Common myeloid progenitor, CD34-positive (primary cell): ENCODE measurements around the gene NENF.
A peak's percentile ranks its signal among the peaks of the same experiment; 100 is the strongest.

Experiments
- CTCF ChIA-PET: fragments of 350-600 bp; sonication (Branson Sonifier 250); formaldehyde crosslinking; loops from one replicate; lab custom pipeline; 2021; ENCODE audit warnings: antibody characterized with exemption; lab: Charles Lee
- POLR2A ChIA-PET: fragments of 350-600 bp; sonication (Branson Sonifier 250); formaldehyde crosslinking; loops from one replicate; lab custom pipeline; 2021; ENCODE audit warnings: antibody characterized with exemption; lab: Charles Lee
- DNase-seq, 3 donors: peaks; one replicate each; pipeline versions ENCODE4 v3.0.0 to v3.0.0-alpha.2; 2013
- H3K27ac ChIP-seq, 2 experiments: 1 replicate in 1 of 2; 2 replicates in 1 of 2; pipeline ENCODE4 v1.7.0; 2013; ENCODE audit warnings: inconsistent platforms in 2 of 2, low read length in 2 of 2, mild to moderate bottlenecking in 2 of 2, low read depth in 1 of 2, moderate library complexity in 1 of 2; ENCODE audit not compliant: severe bottlenecking in 2 of 2, insufficient read depth in 1 of 2, poor library complexity in 1 of 2
- H3K27me3 ChIP-seq, 5 experiments: replicated peaks in 2 of 5; 1 replicate in 3 of 5; 2 replicates in 2 of 5; pipeline versions ENCODE4 v1.6.1 to v1.7.0; 2013; ENCODE audit warnings: low read length in 4 of 5, mild to moderate bottlenecking in 2 of 5, moderate library complexity in 2 of 5, inconsistent platforms in 1 of 5; ENCODE audit not compliant: insufficient read depth in 5 of 5, control insufficient read depth in 4 of 5
- H3K36me3 ChIP-seq, 4 experiments: 1 replicate in 2 of 4; 2 replicates in 2 of 4; pipeline versions ENCODE4 v1.6.1 to v1.7.0; 2013; ENCODE audit warnings: low read length in 3 of 4, control low read depth in 1 of 4, mild to moderate bottlenecking in 1 of 4; ENCODE audit not compliant: control insufficient read depth in 4 of 4, insufficient read depth in 4 of 4
- H3K4me1 ChIP-seq, 4 experiments: 1 replicate in 3 of 4; 2 replicates in 1 of 4; pipeline versions ENCODE4 v1.6.1 to v1.7.1; 2013; ENCODE audit warnings: low read length in 3 of 4, mild to moderate bottlenecking in 3 of 4, control low read depth in 1 of 4, inconsistent platforms in 1 of 4, moderate library complexity in 1 of 4; ENCODE audit not compliant: control insufficient read depth in 4 of 4, insufficient read depth in 4 of 4; ENCODE audit errors: control extremely low read depth in 1 of 4
- H3K4me3 ChIP-seq, 7 experiments: 1 replicate in 4 of 7; 2 replicates in 3 of 7; pipeline versions ENCODE4 v1.5.1 to v1.7.0; 2013; ENCODE audit warnings: mild to moderate bottlenecking in 7 of 7, low read length in 6 of 7, moderate library complexity in 6 of 7, inconsistent platforms in 2 of 7, low read depth in 2 of 7, control low read depth in 1 of 7; ENCODE audit not compliant: insufficient read depth in 4 of 7, control insufficient read depth in 1 of 7; ENCODE audit errors: extremely low read depth in 1 of 7
- H3K9me3 ChIP-seq, 5 experiments: 1 replicate in 4 of 5; 2 replicates in 1 of 5; pipeline versions ENCODE4 v1.6.1 to v1.7.1; 2013; ENCODE audit warnings: low read length in 4 of 5, mild to moderate bottlenecking in 2 of 5, inconsistent platforms in 1 of 5, low read depth in 1 of 5, moderate library complexity in 1 of 5; ENCODE audit not compliant: control insufficient read depth in 4 of 5, insufficient read depth in 2 of 5; ENCODE audit errors: control extremely low read depth in 1 of 5
- WGBS: methylation state at CpG from one replicate; pipeline ENCODE4 v1.1.5; 2013; ENCODE audit not compliant: insufficient coverage; 5-methylcytosine and 5-hydroxymethylcytosine counted together

Gene NENF

GRCh38 chr1:212455803-212456528, 23.2 kb downstream of the NENF start:
- no peak overlapping the region for H3K4me3 ChIP-seq
- H3K4me1 ChIP-seq: peaks cover 0 to 26% (median 15%) of the 10 kb centered on the region in 4 experiments
- H3K27ac ChIP-seq: no peak overlapping the region

GRCh38 chr1:212457740-212458338, 25.1 kb downstream of the NENF start:
- H3K36me3 ChIP-seq: no peaks in the 10 kb centered on the region
- peak; percentile 52 to 73 (median 68) for DNase-seq
- no peaks in the 10 kb centered on the region for H3K27me3 ChIP-seq
- no peak overlapping the region for H3K27ac ChIP-seq
- peaks cover 0 to 3% (median 0%) of the 10 kb centered on the region in 5 experiments for H3K9me3 ChIP-seq
- H3K4me3 ChIP-seq: no peak overlapping the region
- WGBS: 68% methylated on average over 8 of the region's 8 CpGs
- ChIA-PET CTCF (interaction anchor here (0.9 to 7.9 kb wide), 15 partner anchors 9 to 537 kb away, joined by 3 to 110 read pairs (median 5); no protein-coding TSS in a partner anchor), POLR2A (no interaction called here)
- peaks cover 0 to 17% (median 9%) of the 10 kb centered on the region in 4 experiments for H3K4me1 ChIP-seq

More at GRCh38 chr1:212455803-212456528, 23.2 kb downstream of the NENF start:
- no peaks in the 10 kb centered on the region for H3K36me3 ChIP-seq
- ChIA-PET POLR2A (interaction anchor here (0.7 kb wide), 1 partner anchor 100 kb away, joined by 4 read pairs; no protein-coding TSS in a partner anchor), CTCF (interaction anchor here (0.6 to 7.9 kb wide), 66 partner anchors 11 to 775 kb away, joined by 3 to 110 read pairs (median 4); partner anchors contain the start of genes DTL, INTS7, NENF and PACC1)
- peaks cover 0 to 3% (median 0%) of the 10 kb centered on the region in 5 experiments for H3K9me3 ChIP-seq
- WGBS: 33% methylated on average over 7 of the region's 10 CpGs
- H3K27me3 ChIP-seq: no peaks in the 10 kb centered on the region
- DNase-seq: peak; percentile 73 to 87 (median 79)

- Histone ChIP-seq H3K4me3 (no peak overlapping the region), H3K9me3 (peaks cover 0 to 3% (median 0%) of the 10 kb centered on the region in 5 experiments), H3K36me3 (no peaks in the 10 kb centered on the region), H3K4me1 (peaks cover 0 to 7% (median 2%) of the 10 kb centered on the region in 4 experiments), H3K27ac (no peak overlapping the region), H3K27me3 (no peaks in the 10 kb centered on the region)
- peak in 2 of 3 donors; percentile 43 to 52 for DNase-seq
- POLR2A ChIA-PET: no interaction called here
- CTCF ChIA-PET: interaction anchor here (0.6 to 7.9 kb wide), 7 partner anchors 18 to 778 kb away, joined by 3 to 110 read pairs (median 4); no protein-coding TSS in a partner anchor
- no CpG with 5 or more reads among the region's 1 CpG for WGBS
Measured at GRCh38 chr1:212458817-212459216, 26.1 kb downstream of the NENF start.

DNA sequence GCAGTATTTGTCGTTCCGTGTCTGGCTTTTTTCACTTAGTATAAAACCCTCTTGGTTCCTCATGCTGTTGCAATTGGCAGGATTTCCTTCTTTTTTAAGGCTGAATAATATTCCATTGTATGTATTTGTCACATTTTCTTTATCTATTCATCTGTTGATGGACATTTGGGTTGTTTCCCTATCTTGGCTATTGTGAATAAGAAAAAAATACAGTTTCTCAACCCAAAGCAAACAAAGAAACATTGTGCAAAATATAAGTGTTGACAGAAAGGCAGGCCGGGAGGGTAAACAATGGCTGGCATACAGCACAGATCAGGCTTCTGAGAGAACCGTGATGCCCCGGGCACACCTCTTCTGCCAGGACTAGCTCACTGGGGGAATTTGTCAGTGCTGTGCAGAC, 26.9 kb downstream of the NENF start:
- 85% methylated on average over 4 of the region's 5 CpGs for WGBS
- Histone ChIP-seq H3K4me3 (no peak overlapping the region), H3K36me3 (no peaks in the 10 kb centered on the region), H3K27me3 (no peaks in the 10 kb centered on the region), H3K4me1 (peaks cover 0 to 6% (median 1%) of the 10 kb centered on the region in 4 experiments), H3K27ac (no peak overlapping the region), H3K9me3 (peaks cover 0 to 3% (median 0%) of the 10 kb centered on the region in 5 experiments)
- CTCF ChIA-PET: interaction anchor here (1.4 to 4.8 kb wide), 2 partner anchors 17 to 389 kb away, joined by 4 to 110 read pairs; no protein-coding TSS in a partner anchor
- DNase-seq: no peak
- POLR2A ChIA-PET: no interaction called here

DNA sequence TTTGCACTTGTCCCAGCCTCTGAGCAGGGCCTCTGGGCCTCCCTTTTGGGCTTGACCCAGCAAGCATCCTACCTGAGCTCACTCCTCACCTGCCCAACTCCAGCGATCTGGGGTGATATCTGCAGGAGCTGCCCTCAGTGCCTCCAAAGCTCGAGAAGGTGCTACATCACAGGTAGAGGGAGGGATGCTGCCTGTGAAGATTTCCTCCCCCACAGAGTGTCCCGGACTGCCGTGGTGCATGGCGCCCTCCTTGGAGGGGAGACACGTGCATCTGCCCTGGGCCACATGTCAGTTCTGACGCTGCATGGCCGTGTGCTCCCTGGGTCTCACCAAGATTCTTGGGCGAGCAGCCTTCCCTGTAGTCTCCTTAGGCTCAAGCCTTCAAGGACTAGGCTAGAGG, 27.7 kb downstream of the NENF start:
- CTCF ChIA-PET: interaction anchor here (0.6 kb wide), 1 partner anchor 1210 kb away, joined by 3 read pairs; no protein-coding TSS in a partner anchor
- H3K4me1 ChIP-seq: peaks cover 0 to 6% (median 1%) of the 10 kb centered on the region in 4 experiments
- peaks cover 0 to 3% (median 0%) of the 10 kb centered on the region in 5 experiments for H3K9me3 ChIP-seq
- DNase-seq: no peak
- WGBS: 97% methylated on average over 9 of the region's 9 CpGs
- H3K36me3 ChIP-seq: no peaks in the 10 kb centered on the region
- H3K27ac ChIP-seq: no peak overlapping the region
- POLR2A ChIA-PET: no interaction called here
- no peak overlapping the region for H3K4me3 ChIP-seq
- H3K27me3 ChIP-seq: no peaks in the 10 kb centered on the region

- Histone ChIP-seq H3K9me3 (peaks cover 0 to 3% (median 0%) of the 10 kb centered on the region in 5 experiments), H3K4me1 (peaks cover 0 to 3% (median 1%) of the 10 kb centered on the region in 4 experiments), H3K27me3 (no peaks in the 10 kb centered on the region), H3K4me3 (no peak overlapping the region), H3K36me3 (no peaks in the 10 kb centered on the region), H3K27ac (no peak overlapping the region)
- no peak for DNase-seq
- POLR2A ChIA-PET: no interaction called here
- 100% methylated on average over 11 of the region's 13 CpGs for WGBS
- CTCF ChIA-PET: interaction anchor here (1.8 to 9.3 kb wide), 3 partner anchors 7 to 399 kb away, joined by 6 to 70 read pairs (median 11); no protein-coding TSS in a partner anchor
Measured at GRCh38 chr1:212461916-212462660, 29.4 kb downstream of the NENF start.
